BLaER1 (cell line): ENCODE measurements around the gene PARD3.
A peak's percentile ranks its signal among the peaks of the same experiment; 100 is the strongest.

Source experiments
- H3K27ac ChIP-seq: shearing (Covaris generic); formaldehyde crosslinking; 2 replicates; pipeline ENCODE4 v1.8.1; 2022
- H3K27me3 ChIP-seq: shearing (Covaris generic); formaldehyde crosslinking; 2 replicates; pipeline ENCODE4 v1.8.1; 2022
- H3K36me3 ChIP-seq: shearing (Covaris generic); formaldehyde crosslinking; 2 replicates; pipeline ENCODE4 v1.8.1; 2022
- H3K4me1 ChIP-seq: shearing (Covaris generic); formaldehyde crosslinking; 2 replicates; pipeline ENCODE4 v1.8.1; 2022
- H3K4me2 ChIP-seq: shearing (Covaris generic); formaldehyde crosslinking; 2 replicates; pipeline ENCODE4 v1.8.1; 2022
- H3K4me3 ChIP-seq: shearing (Covaris generic); formaldehyde crosslinking; 2 replicates; pipeline ENCODE4 v1.8.1; 2022
- H3K9ac ChIP-seq: shearing (Covaris generic); formaldehyde crosslinking; 2 replicates; pipeline ENCODE4 v1.8.1; 2022
- H3K9me3 ChIP-seq: shearing (Covaris generic); formaldehyde crosslinking; 2 replicates; pipeline ENCODE4 v1.8.1; 2022
- H4K20me1 ChIP-seq: shearing (Covaris generic); formaldehyde crosslinking; 2 replicates; pipeline ENCODE4 v1.8.1; 2022
- Cebpa-rat ChIP-seq: shearing (Covaris generic); IDR thresholded peaks from 2 replicates; pipeline ENCODE4 v1.8.1; 2022

The PARD3 gene

DNA sequence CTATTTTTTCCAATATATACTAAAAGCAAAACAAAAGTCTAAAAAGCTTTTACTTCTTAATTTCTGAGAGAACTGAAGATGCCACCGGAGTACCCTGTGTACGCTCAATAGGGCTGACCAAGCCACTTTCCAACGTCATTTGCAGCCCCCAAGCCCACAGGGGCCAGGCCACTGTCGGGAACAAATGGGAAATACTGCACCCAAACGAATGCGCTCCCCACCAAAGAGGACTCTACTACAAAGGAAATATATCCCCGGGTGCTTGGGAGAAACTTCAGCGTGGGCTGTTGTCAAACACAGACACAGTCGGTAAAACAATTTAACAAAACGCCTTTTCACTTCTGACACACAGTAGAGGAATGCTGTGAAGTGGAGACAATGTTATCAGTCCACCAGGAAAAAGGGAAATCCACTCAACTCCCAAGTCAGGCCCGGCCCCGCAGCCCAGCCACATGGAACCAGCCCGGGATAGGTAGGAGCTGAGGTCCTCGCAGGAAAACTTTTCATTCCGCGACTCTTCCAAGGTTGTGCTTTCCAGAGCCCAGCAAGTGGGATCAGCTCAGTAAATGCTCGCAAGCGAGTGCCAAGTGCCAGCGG, 1.4 kb downstream of the PARD3 start:
- Histone ChIP-seq H3K4me1 (peaks cover 66% of the 10 kb centered on the region), H3K27ac (peak overlapping the region; percentile 93)

DNA sequence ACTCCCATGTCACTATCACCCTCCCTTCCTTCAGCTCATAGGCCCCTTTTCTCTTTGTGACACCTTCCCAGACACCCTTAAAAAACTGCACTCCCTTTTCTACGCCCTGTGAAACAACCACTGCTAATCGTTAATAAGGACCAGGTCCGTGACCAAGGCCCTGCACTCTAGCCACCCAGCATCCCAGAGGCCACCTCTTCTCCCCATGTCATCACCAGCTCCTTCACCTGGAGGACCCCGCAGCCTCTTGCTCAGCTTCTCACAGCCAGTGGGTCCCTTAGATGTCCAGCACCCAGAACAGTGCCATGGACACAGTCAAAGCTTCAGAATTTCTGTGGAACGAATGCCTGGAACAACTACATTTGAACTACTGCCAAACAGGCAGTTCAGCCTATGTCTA, 2.3 kb downstream of the PARD3 start:
- Histone ChIP-seq H4K20me1 (peaks cover 67% of the 10 kb centered on the region), H3K9ac (no peak overlapping the region), H3K4me3 (no peak overlapping the region)

More for the DNA sequence above, 1.4 kb downstream of the PARD3 start:
- H3K27me3 ChIP-seq: peaks cover 20% of the 10 kb centered on the region
- H3K4me2 ChIP-seq: peak overlapping the region; percentile 96
- no peaks in the 10 kb centered on the region for H3K36me3 ChIP-seq
- no peaks in the 10 kb centered on the region for H3K9me3 ChIP-seq
- H3K4me3 ChIP-seq: peak overlapping the region; percentile 96
- no peak for TF ChIP-seq Cebpa-rat
- H3K9ac ChIP-seq: peak overlapping the region; percentile 93
- peaks cover 57% of the 10 kb centered on the region for H4K20me1 ChIP-seq

DNA sequence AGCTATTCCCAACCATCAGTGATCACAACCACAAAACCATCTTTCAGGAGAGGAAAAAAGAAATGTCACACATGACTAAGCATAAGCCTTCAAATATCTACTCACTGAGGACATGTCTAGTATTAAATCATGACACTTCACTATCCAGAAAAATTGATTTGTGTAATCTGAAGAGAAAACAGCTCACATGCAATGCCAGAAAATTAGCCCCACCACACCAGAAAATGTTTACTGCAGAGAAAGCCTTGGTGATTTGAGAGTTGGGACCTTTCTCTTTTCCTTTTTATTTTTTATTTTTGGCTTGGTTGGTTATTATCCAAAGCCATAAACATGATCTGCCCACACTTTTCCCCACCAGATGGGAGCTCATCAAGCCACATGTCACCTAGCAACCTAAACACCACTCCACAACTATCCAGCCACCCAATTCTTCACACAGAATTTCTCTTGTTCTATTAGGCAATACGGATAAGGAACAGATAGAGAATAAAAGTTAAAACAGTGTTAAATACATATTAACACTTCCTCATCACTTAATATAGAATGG, 3.1 kb downstream of the PARD3 start:
- Histone ChIP-seq H3K9me3 (no peaks in the 10 kb centered on the region), H3K27me3 (peaks cover 15% of the 10 kb centered on the region), H3K27ac (no peak overlapping the region), H3K4me2 (peak overlapping the region; percentile 96), H3K36me3 (no peaks in the 10 kb centered on the region), H3K4me3 (no peak overlapping the region), H3K9ac (no peak overlapping the region), H3K4me1 (peaks cover 78% of the 10 kb centered on the region), H4K20me1 (peaks cover 74% of the 10 kb centered on the region)
- no peak for TF ChIP-seq Cebpa-rat

More for the DNA sequence above, 2.3 kb downstream of the PARD3 start:
- Histone ChIP-seq H3K4me2 (peak overlapping the region; percentile 96), H3K27me3 (peaks cover 20% of the 10 kb centered on the region), H3K27ac (no peak overlapping the region), H3K36me3 (no peaks in the 10 kb centered on the region), H3K4me1 (peaks cover 76% of the 10 kb centered on the region), H3K9me3 (no peaks in the 10 kb centered on the region)
- no peak for TF ChIP-seq Cebpa-rat

DNA sequence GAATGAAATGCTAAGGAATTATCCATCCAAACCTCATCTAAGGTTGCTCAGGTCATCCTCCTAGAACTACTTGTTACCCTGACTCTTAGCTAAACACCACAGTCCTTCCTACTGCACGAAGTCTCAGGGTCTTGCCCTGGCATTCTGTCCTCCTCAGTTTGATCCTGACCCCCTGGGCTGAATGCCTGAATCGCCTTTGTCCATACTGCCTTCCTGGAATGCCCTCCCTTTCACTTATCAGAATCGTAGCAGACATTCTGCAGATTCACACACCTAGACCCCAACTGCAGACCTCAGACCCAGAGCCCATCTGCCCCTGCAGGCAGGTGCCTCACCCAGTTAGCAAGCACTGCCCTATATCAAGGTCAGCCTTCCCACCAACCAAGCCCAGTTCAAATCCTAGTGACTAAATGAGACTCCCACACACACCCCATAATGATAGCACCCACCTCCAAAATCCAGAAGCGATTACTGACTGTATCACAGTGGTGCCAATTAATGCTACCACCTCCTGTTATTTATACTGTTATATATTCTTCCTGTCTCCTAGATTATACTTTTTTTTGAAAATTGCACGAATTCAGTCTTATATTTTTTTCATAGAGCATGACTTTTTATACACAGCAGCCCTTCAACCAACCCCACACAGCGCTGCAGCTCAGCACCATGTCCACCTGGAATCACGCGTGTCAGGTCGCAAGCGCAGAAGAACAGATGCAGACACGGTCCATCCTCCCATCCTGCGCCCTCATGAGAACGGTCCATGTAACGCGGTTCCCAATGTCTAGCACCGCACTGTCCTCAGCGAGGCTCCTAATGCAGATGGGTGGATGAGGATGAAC, 3.7 kb downstream of the PARD3 start:
- Histone ChIP-seq H3K9me3 (no peaks in the 10 kb centered on the region), H3K27me3 (peaks cover 8% of the 10 kb centered on the region), H3K4me3 (no peak overlapping the region), H3K4me1 (peaks cover 78% of the 10 kb centered on the region), H4K20me1 (peaks cover 81% of the 10 kb centered on the region), H3K4me2 (peak overlapping the region; percentile 96), H3K9ac (no peak overlapping the region), H3K36me3 (no peaks in the 10 kb centered on the region), H3K27ac (no peak overlapping the region)
- TF ChIP-seq Cebpa-rat: no peak

DNA sequence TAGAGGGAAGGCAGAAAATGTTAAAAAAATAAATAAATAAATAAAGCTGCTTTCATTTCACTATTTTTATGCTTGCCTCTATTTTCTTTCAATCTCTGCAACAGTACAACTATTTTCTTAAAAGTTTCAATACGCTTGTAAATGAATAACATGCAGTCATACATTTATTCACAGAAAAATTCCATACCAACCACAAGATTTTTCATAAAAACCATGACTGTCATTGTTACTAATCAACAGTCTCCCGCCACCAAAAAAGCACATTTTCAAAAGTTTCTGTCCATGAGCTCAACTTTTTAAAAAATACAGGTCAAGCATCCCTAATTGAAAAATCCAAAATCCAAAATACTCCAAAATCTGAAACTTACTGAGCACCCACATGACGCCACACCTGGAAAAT, 5.3 kb downstream of the PARD3 start:
- H3K4me2 ChIP-seq: peak overlapping the region; percentile 90
- peak overlapping the region; percentile 65; the same call in 1 of the 2 replicates for H3K27ac ChIP-seq
- peaks cover 79% of the 10 kb centered on the region for H3K4me1 ChIP-seq

DNA sequence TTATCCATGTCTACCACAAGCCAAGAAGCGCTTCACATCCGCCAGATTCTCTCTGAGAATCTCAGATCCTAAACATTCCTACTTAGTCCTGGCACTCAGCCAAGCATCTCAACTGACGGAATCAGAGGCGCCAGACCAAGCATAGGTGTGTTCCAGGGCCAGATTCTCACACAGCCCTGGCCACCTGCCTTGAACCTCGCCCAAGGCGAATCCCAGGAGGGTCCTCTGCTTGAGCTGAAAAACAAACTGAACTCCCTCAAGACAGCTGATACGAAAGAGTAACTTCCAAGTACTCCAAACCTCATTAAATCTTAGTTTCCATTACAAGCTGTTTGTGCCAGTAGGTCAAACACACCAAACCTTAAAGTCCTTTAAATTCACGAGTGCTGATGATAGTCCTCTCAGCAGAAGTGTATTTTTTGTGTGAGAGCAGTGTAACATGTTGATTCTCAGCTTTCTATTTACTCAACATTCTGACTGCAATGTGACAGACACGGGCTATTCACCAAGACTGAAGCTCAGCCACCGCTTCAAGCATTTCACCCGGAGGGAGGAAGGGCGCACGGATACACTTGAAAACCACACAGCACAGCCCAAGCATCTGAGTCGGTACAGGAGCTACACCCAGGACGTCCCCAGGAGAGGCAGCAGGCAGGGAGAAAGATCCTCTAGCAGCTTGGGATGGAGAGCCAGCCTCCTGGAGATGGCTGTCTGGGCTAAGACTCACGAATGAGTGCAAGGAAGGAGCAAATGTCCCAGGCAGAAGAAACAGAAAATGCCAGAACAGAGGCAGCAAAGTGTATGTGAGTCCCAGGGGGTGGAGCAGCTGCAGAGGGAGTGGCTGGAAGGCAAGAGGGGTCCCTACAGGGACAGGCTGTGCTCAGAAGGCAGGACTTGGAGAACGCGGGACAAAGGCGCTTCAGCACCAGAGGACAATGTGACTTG, 6.0 kb downstream of the PARD3 start:
- Histone ChIP-seq H4K20me1 (peaks cover 92% of the 10 kb centered on the region), H3K9ac (peak overlapping the region; percentile 66), H3K4me3 (peak overlapping the region; percentile 61), H3K4me1 (peaks cover 79% of the 10 kb centered on the region), H3K27ac (peak overlapping the region; percentile 65), H3K4me2 (peak overlapping the region; percentile 90), H3K9me3 (no peaks in the 10 kb centered on the region), H3K36me3 (no peaks in the 10 kb centered on the region), H3K27me3 (no peaks in the 10 kb centered on the region)
- no peak for TF ChIP-seq Cebpa-rat

More for the DNA sequence above, 5.3 kb downstream of the PARD3 start:
- peak overlapping the region; percentile 66; the same call in 1 of the 2 replicates for H3K9ac ChIP-seq
- no peak for TF ChIP-seq Cebpa-rat
- H3K9me3 ChIP-seq: no peaks in the 10 kb centered on the region
- no peak overlapping the region for H3K4me3 ChIP-seq
- no peaks in the 10 kb centered on the region for H3K36me3 ChIP-seq
- no peaks in the 10 kb centered on the region for H3K27me3 ChIP-seq
- H4K20me1 ChIP-seq: peaks cover 91% of the 10 kb centered on the region

DNA sequence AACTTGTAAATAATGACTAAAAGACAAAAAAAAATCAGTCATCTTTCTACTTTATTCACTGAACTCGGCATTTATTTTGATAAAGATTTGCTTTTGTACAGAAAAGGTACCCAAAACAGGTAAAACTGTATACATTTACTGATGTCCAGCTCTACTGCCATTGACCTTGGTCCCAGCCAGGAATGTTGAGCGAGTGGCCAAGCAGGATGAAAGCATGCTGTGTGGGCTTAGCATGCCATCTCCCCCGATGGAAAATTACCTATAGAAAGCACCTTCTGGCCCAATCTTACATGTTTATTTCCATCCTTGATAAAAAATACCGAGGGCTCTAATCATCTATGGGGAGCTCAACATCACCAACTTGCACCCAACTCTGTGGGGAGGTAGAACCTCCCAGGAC, 6.8 kb downstream of the PARD3 start:
- no peak for TF ChIP-seq Cebpa-rat
- no peak overlapping the region for H3K9ac ChIP-seq
- no peaks in the 10 kb centered on the region for H3K36me3 ChIP-seq
- no peaks in the 10 kb centered on the region for H3K9me3 ChIP-seq
- H4K20me1 ChIP-seq: peaks cover 92% of the 10 kb centered on the region
- H3K4me1 ChIP-seq: peaks cover 72% of the 10 kb centered on the region
- no peak overlapping the region; the same call in 1 of the 2 replicates for H3K4me3 ChIP-seq
- H3K27me3 ChIP-seq: no peaks in the 10 kb centered on the region
- peak overlapping the region; percentile 90 for H3K4me2 ChIP-seq
- peak overlapping the region; percentile 65; the same call in 1 of the 2 replicates for H3K27ac ChIP-seq

DNA sequence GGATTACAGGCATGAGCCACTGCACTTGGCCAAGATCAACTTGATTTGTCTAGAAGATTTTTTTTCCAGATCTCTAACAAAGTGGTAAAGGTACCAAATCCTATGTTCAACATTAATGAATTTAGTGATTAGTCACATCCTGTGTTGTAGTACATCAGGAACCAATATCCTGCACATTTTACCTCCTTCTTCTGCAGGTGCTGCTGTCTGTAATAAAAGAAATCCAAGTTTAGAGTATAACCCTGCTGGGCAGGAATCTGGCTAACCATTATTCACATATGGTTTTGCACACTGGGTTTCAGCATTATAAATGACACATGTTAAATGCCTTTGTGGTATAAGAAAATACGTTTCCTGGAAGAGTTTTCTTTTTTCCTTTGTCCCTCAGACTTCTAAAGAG, 10.8 kb downstream of the PARD3 start:
- H3K27ac ChIP-seq: no peak overlapping the region
- H3K27me3 ChIP-seq: no peaks in the 10 kb centered on the region
- H4K20me1 ChIP-seq: peaks cover 92% of the 10 kb centered on the region
- TF ChIP-seq Cebpa-rat: no peak
- no peaks in the 10 kb centered on the region for H3K9me3 ChIP-seq
- no peak overlapping the region for H3K4me3 ChIP-seq
- H3K36me3 ChIP-seq: peaks cover 6% of the 10 kb centered on the region
- peaks cover 32% of the 10 kb centered on the region for H3K4me1 ChIP-seq
- no peak overlapping the region for H3K4me2 ChIP-seq
- no peak overlapping the region for H3K9ac ChIP-seq

DNA sequence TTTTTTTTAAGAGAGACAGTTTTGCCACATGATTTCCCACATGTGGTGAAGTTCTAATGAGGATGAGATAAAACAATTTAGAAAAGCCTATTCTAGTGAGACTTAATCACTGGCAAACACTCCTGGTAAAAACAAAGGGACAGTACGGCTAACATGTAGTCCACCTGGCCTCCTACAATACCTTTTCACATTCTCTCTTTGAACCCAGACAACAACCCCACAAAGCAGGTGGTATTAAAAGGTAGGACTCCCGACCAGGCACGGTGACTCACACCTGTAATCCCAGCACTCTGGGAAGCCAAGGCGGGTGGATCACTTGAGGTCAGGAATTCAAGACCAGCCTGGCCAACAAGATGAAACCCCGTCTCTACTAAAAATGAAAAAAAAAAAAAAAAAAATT, 12.4 kb downstream of the PARD3 start:
- Histone ChIP-seq H3K4me2 (no peak overlapping the region), H3K27me3 (no peaks in the 10 kb centered on the region), H4K20me1 (peaks cover 92% of the 10 kb centered on the region), H3K27ac (no peak overlapping the region), H3K36me3 (peaks cover 13% of the 10 kb centered on the region), H3K9me3 (no peaks in the 10 kb centered on the region), H3K4me3 (no peak overlapping the region), H3K9ac (no peak overlapping the region), H3K4me1 (peaks cover 16% of the 10 kb centered on the region)
- no peak for TF ChIP-seq Cebpa-rat
